NCI-H1105 treated with DMSO at 0.1 percent for 48 hours (cell line): ENCODE data around the gene SP7.
A peak's percentile ranks its signal among the peaks of the same experiment; 100 is the strongest.
"Not testable (repeated sequence)": the region's sequence is repeated elsewhere in the genome, so short reads cannot be mapped to it uniquely, and the experiment has no call there.

Experiments
- DNase-seq: peaks from one replicate; lab custom pipeline; 2025; lab: John Stamatoyannopoulos, UW

SP7 gene

GRCh38 chr12:53346491-53346890 lies 10.3 kb upstream of the SP7 start:
- no peak for DNase-seq

DNA sequence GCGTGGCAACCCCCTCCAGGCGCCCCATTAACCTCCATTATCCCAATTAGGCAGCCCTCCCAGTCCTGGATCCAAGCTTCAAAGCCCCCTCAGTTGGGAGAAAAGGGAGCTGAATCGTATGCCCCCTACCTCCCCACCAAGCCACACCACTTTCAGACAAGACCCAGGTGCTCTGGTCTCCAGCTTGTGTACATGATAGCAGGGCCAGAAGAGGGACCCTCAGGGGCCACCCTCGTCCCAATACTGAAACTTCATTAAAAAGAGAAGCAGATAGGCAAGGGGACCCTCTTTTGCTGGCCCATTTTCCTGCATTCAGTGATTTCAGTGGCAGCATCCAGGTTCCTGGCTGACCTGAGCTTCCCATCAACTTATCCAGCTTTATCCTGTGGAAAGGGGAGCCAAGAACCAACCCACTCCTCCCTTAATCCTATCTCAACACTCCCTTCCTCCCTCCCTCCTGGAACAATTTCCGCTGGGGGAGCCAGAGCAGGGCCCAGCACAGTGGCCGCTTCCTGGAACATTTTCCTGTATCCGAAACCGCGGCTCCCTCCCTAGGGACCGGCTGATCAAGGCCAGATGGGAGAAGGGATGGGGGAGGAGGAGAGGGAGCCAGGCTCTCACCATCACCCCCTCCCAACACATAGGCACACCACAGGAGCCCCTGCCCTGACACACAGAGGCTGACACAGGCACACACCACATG lies 9.5 kb upstream of the SP7 start:
- no peak for DNase-seq

DNA sequence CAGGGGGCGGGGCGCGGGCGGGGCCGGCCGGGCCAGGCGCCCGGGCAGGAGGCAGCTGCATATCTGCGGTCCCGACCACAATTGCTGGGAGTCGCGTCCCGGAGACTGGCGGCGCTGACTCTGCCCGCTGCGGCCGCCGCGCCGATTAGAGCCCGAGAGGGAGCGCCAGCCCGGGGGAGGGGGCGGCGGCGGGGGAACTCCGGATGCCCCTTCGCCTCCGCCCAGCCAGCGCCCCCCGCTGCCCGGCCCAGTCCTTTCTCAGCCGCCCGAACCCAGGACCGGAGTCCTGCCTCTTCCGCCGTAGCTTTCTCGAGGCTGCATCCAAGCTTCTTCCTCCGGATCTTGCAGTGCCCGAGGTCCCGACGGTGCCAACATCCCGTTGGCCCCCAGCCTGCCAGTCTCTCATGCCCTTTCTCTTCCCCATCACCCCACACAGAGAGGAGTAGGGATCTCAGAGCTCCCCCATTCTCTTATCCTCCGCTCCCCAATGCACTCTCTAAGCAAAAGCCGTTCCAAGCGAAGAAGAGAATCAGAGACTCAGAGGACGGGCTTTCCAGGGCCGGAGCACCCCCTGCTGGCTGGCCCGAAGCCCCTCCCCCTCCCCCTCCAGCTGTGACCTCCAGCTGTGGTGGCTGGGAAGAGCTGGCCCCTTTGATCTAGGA lies 8.8 kb upstream of the SP7 start:
- peak; percentile 35 for DNase-seq

- no peak for DNase-seq
Measured at GRCh38 chr12:53344487-53344823, 8.3 kb upstream of the SP7 start.

DNA sequence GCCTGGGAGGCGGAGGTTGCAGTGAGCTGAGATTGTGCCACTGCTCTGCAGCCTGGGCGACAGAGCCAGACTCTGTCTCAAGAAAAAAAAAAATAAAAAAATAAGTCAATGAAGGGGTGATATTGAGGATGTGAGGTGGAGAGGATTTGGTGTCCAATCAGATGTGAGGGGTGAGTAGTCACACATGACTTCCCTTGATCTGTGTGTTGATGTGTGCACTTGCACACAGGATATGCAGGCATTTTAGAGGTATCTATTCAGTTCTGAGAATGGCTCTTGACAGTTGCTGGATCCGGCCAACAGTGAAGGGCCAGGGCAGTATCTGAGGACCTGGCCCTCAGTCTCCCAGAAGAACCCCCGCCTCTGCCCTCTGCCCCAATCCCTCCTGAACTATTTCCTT lies 7.8 kb upstream of the SP7 start:
- no peak for DNase-seq

DNA sequence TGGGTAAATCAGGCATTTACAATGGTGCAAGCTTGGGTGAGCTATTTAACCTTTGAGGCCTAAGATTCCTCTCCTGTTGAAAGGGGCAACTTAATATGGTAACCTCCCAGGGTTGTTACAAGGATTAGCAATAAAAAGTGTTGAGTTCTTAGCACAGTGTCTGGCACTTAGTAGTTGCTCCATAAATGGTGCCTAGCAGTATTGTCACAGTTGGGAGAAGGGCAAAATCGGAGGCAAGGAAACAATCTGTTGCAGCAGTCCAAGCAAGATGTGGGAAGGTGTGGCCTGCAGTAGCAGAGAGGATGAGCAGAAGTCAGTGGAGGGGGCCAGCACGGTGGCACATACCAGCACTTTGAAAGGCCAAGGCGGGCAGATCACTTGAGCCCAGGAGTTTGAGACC lies 7.3 kb upstream of the SP7 start:
- no peak for DNase-seq

GRCh38 chr12:53340398-53340797 lies 4.2 kb upstream of the SP7 start:
- no peak for DNase-seq

DNA sequence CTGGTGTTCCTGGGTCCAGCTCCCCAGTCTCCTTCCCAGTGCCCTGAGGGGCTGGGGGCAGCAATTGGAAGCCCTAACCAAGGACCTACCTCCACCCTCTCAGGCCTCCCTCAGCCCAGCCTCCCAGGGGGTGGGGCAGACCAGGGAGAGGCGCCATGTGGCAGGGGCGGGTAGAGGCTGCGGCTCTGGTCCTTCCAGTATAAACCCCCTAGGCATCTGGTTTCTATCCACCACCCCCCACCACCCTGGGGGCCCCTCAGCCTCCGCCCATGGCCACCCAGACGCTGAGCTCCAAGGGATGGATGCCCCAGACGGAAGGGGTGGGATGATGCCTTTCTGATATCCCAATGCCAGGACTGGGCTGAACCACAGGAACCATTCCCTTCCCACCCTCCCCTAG lies 2.8 kb upstream of the SP7 start:
- DNase-seq, result no peak

DNA sequence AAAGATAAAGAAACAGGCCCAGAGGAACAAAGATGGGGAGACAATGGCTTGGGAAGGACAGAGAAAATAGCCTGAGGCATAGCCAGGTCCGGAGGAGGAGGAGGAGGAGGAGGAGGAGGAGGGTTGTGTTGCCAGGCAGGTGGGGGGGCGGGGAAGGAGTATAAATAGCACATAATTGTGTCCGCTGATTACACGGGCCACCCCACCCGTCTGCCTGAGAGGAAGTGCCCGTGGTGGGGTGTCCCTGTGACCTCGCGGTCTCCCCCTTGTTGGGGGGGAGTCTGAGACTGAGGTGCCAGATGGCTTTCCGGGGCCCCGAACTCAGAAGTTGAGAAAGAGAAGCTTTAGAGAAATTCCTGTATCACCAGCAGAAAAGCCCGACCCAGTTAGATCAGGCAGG lies 1.9 kb upstream of the SP7 start:
- no peak for DNase-seq

GRCh38 chr12:53334822-53335221 lies 1.3 kb downstream of the SP7 start:
- no peak for DNase-seq

GRCh38 chr12:53333845-53334244 lies 2.3 kb downstream of the SP7 start:
- DNase-seq, result no peak

DNA sequence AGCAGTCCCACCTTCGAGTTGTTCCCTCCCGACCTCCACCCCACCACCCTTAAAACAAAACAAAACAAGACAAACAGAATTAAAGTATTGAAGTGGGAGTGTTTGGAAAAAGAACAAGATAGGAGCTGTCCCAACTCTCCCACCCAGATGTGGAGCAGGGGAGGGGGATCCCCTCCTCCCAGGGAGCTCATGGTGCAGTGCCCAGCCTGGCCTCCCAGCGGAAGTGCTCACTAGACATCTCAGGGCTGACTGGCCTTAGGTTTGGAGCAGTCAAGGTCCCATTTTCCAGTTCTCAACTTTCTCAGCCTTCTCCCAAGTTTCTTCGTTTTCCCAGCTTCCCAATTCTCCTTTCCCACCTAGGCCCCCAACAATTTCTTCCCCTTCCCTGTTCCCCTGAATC lies 2.9 kb downstream of the SP7 start:
- no peak for DNase-seq

DNA sequence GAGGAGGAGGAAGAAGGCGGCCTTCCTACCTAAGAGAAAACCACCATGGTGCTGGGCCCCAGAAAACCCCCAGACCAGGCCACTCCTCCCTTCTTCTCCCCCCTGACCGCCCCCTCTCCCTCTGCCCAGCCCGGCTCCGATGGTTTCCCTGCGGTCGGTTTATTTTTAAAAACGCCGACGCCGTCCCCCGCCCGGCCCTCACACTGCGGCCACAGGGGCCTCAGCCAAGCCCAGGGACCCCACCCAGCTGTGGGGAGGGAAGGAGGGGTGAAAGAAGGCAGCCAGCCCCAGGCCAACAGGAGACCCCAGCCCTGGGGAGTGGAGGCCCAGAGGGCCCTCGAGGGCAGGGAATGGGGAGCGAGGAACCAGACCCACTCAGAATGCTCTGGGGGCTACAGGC lies 3.4 kb downstream of the SP7 start:
- no peak for DNase-seq

GRCh38 chr12:53332339-53332738 lies 3.8 kb downstream of the SP7 start:
- DNase-seq, result not testable (repeated sequence)

DNA sequence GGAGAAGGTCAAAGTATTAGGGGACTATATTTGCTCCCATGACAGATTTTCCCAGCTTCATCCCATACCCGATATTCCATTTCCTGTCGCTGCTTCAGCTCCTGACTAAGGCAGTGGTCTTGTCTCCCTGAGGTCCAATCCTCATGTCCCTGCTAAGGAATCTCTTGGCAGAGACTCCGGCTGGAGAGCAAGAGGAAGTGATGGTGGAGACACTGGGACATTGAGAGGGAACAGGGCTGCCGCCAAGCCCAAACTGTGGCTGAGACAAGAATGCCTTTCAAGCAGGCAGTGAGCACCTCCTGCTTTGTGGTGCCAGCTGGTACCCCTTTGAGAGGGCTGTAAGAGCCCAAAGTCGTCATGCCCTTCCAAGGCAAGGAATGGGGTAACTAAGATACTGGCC lies 5.5 kb downstream of the SP7 start:
- DNase-seq, result no peak

GRCh38 chr12:53328043-53328435 lies 8.1 kb downstream of the SP7 start:
- DNase-seq, result no peak

DNA sequence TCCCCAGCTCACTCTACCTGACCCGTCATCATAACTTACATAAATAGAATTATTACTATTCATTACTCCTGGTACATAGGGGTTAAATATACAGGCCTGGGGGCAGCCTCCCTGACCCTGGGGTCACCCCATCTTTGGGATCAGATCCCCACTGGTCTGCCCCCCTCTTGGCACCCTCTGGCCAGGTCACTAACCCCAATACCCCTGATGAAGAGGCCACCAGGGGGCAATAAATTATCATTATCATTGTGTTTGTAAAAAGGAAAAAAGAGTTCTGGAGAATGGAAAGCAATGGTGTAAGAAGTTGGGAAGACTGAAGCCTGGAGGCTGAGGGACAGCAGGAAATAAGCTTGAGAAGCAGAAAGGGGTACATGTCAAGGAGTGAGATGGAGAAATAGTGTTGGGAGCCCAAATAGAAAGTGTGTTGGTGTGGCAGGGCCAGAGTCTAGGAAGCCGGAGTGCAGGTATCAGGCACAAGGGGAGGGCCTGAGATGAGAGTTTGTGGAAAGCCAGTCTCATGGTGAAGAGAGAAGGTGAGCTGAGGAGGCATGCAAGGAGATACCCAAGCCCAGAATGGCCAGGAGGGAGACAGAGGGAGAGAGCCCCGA lies 8.6 kb downstream of the SP7 start:
- DNase-seq, result no peak

GRCh38 chr12:53326460-53327185 lies 9.5 kb downstream of the SP7 start:
- DNase-seq, result no peak

DNA sequence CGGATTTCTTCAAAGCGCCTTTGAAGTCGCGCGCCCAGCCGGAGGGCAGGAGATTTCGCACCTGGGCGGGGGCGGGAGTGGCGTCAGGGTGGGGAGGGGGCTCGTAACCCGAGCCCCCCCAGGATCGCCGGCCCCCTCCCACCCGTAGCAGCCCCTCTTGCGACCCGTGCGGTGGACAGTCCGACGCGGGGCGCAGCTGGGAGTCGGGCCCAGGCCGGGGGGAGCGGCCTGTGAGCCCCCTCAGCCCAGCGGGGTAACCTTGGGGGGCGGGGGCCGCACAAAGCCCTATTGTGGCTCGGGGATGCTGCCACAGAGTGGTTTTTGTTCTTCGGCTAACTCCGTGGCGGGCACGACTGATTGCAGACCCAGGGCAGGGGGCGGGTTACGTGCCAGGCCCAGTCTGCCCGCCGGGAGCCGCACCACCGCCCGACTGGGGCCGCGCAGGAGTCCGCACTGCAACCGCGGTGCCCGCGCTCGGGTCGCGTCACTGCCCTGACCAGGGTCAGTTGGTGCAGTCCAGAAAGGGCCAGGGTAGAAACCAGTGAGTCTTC lies 10.6 kb downstream of the SP7 start:
- no peak for DNase-seq

DNA sequence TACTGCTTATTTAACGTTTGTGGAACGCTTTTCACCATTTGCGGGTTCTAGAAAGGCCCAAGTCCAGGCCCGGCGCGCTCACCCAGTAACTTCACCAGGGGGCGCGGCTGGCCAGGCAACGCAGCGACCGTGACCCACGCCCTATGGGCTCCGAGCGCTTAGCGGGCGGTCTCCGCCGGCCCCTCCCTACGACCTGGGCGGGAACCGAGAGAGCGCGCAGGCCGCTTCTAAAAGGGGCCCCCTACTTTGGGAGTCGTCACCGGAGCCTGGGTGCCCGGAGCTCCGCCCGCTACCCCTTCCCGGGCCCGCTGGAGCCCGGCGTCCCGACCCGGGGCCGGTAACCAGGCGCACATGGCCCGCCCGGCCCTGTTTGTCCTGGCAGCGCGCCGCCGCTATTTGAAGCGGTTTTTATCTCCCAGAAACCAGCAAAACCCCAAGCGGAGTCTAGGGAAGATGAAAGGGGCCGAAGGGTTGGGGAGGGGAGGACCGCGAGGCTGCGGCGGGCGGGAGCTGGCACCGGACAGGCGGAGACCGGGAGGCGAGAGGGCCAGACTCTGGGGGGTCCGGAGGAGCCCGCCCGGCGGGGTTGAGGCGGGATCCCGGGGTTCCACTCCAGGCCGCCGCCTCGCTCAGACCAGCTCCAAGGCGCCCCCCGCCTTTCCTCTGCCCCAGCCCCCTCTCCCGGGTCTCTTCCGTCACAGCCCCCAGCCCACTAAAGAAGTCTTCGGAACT lies 11.2 kb downstream of the SP7 start:
- peak; percentile 59 for DNase-seq

DNA sequence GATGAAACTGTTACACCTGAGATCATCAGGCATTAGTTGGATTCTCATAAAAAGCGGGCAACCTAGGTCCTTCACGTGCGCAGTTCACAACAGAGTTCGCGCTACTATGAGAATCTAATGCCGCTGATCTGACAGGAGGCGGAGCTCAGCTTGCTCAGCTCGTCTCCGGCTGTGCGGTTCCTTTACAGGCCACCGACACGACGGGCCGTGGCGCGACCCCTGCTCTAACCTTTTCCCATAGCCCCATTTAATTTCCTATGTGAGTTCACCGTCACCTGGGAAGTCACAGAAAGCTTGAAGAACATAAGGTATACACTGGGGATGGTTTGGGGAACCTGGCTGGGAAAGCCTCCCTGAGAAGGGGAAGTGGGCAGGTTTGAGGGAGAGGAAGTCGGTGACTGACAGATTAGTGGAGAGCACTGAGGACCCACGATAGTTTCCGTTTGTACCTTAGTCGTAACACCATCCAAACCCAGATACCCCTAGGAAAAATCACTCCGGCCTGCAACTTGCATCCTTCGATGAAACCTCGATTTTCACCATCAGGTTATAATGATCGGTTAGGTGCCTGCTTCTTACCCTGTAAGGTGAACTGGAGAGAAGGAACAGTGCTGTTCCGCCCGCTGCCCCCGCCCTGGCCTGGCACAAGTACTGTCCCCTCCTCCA lies 11.9 kb downstream of the SP7 start:
- no peak for DNase-seq
